Limb (tissue), 2 donors: ENCODE results near the gene TNS1.

ENCODE experiments used
- DNase-seq, 2 donors: peaks; one replicate each; pipeline ENCODE4 v3.0.0-alpha.2; 2016; ENCODE audit errors: extremely low spot score in 2 of 2

The TNS1 gene

DNA sequence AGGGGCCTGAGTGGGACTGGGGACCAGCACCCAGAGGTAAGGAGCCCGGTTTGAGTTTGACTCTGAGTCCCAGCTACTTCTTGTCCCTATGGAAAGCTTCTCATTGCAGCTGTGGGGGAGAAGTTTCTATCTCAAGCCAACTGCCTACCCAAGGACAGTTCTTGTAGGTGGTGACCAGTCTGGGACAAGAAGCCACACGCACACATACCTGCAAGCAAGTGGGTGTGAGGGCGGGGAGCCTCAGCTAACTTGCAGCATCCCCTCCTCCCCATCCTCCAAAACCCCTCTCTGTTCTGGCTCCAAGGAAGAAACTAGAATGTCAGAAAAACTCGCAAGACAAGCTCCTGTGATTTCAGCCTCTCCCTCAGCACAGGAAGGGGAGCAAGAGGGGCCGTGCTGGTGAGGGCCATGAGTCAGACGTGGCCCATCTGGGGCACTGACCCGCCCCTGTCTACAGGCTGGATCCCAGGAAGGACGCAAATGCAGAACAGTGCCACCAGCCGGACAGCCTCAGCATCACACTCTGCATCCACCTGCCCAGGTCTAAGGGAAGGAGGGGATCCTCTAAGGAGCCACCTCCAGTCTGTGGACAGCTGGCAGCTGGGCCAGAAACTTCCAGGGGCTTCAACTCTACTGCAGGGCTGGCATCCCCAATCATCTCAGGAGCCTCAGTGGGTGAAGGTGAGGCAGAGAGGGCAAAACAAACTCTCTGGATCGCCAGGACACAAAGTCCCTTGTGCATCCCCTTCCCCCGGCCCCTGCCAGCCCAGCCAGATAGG is 103.4 kb downstream of the TNS1 start:
- DNase-seq = no peak

DNA sequence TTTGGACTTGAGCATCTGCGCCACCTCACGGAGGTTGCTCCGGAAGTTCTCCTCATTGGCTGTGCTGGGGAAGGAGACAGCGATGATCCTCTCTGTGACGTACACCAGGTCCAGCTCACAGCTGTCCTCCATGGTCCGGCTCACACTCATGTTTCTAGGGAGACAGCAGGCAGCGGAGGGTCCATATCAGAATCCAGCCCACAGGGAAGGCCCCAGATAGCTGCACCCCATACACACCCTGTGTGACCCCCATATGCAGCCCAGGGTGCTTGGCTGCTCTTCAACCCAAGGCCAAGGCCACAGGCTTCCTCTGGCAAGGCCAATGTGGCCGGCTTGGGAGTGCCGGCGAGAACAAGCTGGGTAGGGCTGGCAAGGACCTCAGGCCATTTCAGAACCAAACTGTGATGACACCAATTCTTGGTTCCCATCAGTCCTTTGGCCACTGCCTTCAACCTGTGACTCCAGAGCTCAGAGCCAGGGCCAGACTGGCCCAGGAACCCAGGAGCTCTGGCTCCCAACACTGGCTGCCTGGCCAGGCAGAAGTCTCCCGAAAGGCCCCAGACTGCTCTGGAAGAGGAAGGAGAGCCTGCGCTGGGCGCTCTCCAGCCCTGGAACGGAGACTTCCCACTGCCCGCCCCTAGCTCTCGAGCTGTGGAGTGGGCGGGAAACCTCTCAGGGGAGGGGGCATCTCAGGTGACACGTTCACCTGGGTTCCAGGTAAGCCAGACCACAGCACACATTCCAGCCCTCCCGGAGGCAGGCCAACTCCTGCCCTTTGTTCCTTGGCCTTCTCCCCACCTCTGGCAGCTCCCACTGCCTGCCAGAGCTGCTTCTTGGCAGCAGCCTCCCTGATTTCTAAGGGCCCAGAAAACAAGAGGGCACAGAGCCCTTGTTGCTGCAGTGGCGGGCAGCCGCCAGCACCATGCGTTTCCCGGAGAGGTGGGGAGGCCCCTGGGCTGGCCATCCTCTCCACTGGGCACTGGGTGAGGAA is 104.7 kb downstream of the TNS1 start:
- DNase-seq = no peak

DNA sequence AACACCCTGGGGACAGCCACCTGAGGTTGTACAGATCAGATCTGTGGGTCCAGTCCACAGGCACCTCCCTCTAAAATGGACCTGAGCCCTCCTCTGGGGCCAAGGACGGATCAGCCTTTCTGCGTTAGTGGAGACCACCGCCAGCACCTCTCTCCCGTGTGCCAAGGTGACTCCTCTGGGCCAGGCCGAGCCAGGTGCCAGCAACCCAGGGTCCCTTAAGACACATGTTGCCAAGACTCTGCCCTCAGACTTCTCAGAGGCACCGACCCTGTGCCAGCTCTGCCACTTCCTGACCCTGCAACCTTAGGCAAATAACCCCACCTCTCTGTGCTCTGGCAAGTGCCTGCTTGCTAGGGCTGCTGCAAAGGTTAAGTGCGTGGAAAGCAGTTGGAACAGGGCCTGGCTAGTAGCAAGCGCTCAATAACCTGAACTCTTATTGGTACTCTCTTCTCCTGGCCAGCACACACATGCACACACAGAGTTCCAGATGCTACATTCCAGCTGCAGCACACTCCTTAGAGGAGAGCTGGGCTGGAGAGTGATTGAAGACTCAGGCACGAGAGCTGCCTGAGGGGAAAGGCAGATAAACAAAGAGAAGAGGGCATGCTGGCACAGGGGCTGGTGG is 105.6 kb downstream of the TNS1 start:
- no peak for DNase-seq

DNA sequence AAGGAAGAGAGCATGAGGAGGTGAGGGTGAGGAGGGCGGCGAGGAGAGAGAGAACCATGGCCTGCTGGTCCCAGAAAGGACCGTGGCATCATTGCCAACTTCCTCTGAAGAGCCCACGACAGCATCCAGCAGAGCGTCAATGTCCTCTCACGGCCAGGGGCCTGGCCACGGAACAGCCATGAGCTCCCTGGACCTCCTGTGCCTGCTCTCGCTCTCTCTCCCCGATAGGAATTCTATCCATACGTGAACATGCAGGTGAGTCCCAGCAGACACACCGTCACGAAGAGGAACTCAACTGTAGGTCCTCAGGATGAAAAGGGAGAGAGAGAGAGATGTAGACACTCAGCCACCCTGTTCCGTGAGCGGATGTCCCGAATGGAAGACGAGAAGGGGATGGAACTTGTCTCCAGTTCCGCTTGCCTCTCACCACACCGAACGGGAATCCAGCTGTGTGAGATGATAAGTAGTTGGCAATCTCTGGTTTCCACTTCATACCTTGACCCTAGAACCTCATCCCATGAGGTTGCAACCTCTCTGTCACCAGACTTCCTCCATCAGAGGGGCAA is 107.6 kb downstream of the TNS1 start:
- DNase-seq = no peak

DNA sequence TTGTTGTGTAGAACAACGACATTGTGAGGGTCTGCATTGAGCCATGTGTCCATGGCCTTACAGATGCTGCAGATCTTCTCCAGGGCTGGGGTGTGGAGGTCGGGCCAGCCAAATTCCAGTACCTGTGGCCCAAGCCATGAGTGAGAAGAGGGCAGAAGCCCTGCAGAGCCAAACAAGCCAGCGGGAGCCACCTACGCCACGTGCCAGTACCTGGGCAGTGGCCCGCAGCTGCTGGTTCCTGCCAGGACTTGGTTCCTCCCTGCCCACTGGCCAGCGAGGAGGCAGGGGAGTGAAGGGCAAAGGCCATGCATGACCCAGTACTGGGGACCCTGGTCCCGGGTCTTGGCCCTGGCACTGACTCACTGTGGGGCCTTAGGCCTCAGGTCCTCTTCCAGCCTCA is 109.4 kb downstream of the TNS1 start:
- no peak for DNase-seq

DNA sequence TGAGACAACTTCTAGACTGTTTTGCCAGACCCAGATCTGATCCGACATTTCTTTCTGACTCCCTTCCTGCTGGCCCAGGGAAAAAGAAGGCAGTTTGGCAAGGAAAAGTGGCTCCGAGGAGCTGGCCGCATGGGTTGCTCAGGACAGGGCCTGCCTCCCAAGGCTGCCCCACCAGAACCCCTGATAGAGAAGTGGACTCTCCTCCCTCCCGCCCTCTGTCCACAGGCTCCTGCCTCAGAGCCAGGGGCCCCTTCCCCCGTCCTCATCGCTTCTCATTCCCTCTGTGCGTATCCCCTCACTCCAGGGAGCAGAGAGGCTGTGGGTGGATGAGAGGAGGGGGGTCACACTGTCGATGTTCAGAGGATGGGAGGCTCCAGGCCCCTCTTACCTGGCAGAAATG is 110.2 kb downstream of the TNS1 start:
- no peak for DNase-seq

DNA sequence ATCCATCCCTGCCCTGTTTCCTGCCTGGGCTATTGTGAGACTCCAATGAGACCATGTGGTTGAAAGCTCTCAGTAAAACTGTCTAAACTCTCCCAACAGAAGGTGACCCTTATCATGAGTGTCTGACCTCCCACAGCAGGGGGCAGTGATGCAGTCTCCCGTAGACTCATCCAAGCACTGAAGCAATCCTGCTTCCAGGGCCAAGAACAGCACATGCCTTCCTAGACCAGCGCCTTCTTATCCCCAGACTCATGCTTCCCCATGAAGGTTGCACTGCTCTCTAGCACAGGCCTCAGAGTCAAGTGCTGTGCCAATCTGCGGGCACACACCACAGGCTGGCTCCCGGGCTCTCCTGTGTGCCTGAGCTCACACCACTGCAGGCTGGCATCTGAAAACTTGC is 112.3 kb downstream of the TNS1 start:
- no peak for DNase-seq

DNA sequence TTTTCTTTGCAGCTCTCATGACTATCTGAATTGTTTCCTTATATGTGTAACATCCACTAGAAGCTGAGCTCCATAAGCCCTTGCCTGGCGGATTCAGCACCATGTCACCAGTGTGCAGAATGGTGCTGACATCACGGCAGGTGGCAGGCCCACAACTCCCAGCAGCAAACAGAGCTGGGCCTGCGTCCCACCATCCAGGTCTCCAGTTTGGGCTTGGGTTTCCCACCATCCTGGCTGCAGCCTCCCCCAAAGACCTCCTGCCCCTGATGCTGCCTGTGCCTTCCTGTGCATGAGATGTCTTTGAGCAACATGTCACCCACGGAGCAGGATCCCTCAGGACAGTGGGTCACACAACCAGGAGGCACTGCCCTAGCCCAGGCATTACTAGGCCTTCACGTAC is 113.1 kb downstream of the TNS1 start:
- no peak for DNase-seq

DNA sequence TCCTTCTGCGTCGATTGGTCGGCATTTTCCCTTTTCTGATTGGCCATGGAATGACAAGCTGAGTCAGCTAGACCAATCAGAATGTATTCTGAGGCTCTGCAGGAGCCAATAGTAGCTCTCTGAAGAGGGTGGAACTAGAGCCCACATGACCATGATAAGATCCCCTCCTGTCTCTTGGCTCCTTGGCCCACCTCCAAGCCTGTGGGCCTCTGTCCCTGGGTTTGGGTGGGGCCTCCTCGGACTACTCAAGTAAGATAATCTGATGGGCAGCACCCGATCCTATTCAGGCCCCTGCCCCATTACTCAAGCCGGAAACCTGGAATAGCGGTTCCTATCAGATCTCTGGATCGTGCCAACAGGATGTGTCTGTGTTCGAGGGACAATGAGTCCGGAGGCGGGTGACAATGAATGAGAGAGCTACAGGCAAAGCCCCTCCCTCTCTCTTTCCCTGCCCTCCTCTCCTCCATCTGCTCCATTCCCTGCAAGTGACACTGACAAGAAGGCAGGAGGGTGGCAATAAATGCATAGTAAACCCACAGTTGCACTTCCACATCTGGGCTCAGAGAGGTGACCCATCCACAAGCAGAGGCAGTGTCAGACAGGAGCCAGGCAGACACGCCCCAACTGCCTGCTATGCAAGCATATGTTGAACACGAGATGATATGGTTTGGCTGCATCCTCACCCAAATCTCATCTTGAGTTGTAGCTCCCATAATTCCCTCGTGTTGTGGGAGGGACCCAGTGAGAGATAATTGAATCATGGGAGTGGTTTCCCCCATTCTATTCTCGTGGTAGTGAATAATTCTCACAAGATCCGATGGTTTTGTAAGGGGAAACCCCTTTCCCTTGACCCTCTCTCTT is 114.7 kb downstream of the TNS1 start:
- no peak for DNase-seq

DNA sequence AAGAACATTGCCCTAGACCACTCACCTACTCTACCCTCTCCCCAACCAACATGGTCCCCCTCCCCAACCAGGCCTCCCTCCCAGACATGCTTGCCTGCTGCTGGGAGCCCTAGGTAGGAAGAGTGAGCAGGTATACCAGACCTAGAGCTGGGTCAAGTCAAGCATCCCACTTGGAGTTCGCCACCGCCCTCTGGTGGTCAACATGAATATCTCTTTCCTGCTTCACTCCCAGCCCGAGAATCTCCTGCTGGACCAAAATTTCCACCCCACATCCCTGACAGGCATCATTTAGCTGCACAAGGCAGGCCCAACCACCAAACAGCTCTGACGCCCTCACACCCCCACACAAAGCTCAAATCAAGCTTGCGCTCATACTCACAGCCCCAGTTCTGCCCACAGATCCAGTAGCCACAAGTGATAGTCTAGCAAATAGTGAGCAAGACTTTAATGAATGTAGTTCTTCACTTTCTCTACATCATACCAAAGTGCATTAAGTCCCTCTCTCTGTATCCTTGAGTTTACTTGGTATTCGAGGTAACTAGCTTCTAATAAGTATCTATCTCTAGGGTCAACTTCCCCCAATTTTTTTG is 116.0 kb downstream of the TNS1 start:
- DNase-seq = peak; percentile 61 to 82

DNA sequence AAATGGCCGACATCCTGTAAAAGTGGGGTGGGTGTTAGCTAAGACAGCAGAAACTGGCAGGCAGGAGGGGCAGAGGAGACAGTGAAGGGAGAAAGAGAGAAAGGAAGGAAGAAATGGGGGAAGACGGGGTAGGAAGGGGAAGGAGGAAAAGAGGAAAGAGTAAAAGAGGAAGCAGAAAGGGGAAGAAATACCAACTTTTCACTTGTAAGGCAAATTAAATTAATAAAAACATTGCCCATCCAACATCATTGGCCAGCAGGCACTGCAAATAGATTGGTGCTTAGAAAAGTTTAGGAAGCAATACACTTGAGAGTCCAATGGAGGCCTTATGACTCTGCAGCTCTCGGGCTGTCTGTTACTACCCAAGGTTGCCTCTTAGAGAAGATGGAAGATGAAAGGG is 116.7 kb downstream of the TNS1 start:
- no peak for DNase-seq

DNA sequence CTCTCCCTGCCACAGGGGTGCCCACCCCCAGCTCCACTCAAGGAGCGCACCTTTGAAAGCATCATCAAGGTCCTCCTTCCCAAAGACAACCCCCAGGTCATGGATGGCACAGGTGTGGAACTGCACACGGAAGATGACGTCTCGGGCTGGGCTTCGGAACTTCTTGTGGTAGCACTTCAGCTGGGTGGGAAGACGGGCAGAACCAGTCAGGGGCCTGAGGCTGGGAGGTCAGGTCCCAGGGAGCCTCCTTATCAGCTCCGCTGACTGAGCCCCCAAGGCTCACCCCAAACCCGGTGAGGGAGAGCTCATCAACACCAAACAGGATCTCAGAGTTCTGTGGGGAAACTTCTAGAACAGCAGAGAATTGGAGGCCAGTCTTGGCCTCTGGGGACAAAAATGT is 117.8 kb downstream of the TNS1 start:
- DNase-seq = no peak

DNA sequence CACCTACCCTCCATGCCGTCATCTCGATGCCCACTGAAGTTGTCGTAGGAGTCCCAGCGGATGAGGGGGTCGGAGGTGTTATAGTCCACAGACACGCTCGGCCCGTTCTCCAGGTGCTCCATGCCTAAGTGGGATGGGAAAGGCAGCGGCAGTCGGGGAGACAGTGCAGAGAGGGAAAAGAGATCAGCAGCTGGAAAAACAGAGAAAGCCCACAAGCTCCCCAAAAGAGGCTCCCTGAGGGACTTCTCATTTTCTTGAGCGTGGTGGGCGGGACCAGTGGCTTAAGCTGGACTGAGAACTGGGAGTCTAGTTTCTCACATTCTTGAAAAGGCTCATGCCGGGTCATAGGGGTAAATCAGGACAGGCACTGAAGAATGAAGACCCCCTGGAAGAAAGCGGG is 121.9 kb downstream of the TNS1 start:
- DNase-seq = no peak

DNA sequence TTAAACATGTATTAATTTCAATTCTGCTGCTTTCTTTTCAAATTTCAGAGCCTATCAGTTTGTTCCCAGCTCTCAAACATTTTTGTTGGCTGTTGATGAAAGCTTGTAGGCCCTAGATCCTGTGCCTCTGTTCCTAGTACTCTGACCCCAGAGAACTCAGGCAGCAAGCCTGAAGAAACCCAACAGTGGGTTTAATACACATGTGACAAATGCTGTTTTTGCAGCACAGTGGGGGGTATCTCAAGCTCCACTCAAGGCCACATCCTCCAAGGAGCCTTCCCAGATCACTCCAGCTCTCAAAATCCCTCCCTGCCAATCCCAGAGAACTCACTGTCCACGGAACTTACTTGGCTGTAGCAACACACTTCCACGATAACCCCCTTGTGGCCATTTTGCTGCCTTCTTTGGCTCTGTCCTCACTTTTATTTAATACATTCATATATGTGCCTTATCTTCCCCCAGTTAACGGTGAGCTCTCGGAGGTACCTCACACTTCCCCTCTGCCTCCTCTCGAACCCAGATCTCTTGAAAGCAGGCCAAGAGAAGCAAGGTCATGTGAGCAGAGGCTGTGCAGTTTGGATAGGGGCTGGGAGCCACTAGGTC is 122.4 kb downstream of the TNS1 start:
- DNase-seq = no peak

DNA sequence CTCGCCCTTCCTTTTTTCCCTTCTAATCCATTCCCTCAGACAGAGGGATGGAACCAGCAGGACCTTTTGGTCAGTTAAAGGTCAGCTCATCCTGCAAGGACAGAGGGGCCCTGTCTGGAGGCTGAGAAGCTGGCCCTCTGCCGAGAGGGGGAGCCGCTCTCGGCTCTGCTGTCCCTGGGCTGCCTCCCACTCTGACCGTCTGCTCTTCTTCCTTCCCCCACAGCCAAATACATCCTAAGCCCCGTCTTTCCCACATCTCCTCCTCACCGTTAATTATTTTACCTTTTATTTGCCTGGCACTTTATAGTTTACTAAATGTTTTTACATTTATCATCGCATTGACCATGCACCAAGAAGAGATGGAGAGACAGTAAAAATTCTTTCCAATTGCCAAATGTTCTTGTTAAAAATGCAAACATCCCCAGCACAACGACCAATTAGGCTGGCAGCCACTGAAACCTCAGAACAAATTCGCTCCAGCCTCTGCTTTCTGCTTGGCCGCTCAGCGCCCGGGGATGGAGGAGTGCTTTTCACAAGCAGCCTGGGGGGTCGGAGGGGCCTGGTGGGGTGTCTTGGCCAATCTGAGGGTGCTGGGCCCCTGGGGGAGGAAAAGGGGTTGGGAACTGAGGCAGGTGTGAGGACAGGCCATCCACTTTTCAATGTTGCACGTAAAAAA is 123.7 kb downstream of the TNS1 start:
- no peak for DNase-seq

DNA sequence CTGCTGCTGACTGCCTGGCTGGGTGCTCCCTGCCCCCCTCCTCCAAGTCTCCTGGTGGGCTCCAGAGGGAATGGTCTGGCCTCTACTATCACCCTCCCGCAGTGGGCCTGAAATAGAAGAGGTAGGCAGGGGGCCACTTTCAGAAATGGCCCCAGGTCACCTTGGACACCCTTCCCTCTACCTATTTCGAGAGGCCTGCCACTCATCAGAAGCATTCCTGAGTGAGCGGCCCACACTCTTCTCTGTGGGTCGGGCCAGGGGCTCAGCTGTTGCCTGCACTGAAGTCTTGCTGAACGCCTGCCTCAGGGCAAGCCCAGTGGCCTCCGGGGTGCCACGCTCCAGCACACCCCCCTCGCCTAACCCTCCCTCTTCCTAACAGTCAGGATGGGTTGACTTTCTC is 124.9 kb downstream of the TNS1 start:
- DNase-seq = no peak

DNA sequence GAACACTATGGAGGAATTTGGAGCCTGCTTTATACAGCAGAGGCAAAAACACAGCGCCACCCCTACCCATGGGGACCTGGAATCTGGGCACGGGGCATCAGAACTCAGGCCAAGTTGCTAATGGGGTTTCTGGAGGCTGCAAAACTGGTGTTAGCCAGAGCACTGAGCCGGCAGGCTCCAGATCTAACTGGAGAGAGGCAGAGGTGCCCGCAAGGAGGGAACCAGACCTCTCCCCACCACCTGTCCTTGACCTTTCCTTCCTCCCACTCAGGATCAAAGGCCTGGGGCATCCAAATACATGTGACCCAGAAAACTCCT is 126.6 kb downstream of the TNS1 start:
- no peak for DNase-seq

DNA sequence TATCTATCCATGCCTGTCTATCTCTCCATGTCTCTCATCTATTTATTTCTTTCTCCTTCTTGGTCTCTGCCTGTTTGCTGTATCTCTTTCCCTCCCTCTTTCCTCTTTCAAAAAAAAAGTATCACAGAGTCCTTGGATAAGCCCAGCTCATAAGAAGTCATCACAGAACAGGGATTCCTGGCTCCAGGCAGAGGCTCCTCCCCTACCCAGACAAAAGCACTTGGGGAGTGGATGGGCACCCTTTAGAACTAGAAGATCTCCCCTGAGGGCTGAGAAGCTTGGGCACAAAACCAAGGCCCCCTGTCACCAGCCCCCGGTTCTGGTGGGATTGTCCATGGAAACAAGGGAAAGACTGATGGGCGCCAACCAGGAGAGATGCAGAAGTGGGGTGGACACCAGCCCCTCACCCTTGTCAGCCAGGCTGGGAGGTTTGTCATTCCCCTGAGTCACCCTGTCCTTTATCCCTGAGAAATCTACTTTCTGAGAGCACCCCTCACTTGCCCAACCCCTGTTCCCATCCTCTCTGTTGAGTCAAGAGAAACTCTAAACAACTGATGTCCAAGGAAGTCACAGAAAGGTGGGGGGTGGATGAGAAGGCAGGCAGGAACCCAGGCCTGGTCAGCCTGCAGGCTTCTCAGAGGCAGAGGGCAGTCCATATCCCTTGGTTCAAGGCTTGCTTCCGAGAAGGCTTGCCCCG is 127.1 kb downstream of the TNS1 start:
- DNase-seq = no peak

DNA sequence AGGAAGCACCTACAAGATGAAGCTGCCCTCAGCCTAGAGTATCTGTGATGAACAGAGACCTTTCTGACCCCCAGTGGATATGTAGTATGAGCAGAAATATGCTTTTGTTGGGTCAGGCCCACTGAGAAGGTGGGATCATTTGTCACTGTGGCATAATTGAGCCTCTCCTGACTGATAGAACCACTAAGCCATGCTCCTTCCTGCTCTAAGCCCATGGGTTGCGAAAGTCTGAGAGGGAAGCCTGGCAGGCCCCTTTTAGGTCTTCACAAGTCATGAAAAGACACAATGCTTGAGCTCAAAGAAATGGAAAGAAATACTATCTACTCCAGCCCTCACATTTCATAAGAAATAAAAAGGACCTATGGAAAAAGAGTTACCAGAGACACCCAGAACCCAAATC is 127.7 kb downstream of the TNS1 start:
- no peak for DNase-seq
